Omental fat pad (tissue), 4 donors: ENCODE data around the gene CHCHD3. TPM values are rescaled to one million over a fixed set of nuclear protein-coding genes. Genes with fewer than 3 reads are reported as not detected.

ENCODE experiments used
- ATAC-seq: fragments of 150-250 bp; one replicate; pipeline ENCODE4 v1.9.1; 2016; ENCODE audit warnings: mild to moderate bottlenecking, moderate library complexity; ENCODE audit not compliant: low FRiP score
- DNase-seq: peaks from one replicate; pipeline ENCODE4 v3.0.0-alpha.2; 2019; ENCODE audit warnings: low spot score
- total RNA-seq, 4 donors: library from RNA; depleted of rRNA; stranded (reverse); fragments of >200 nt; gene quantifications; one replicate each; pipeline ENCODE4 v1.1.0, GENCODE V29; 2016
- TF ChIP-seq, protein P1 (sequence below), 3 donors: fragments of 450-650 bp; IDR thresholded peaks; one replicate each; pipeline ENCODE4 v1.5.1; 2016 to 2017; ENCODE audit warnings: antibody characterized with exemption in 3 of 3, mild to moderate bottlenecking in 3 of 3, moderate library complexity in 2 of 3

Gene CHCHD3
- total RNA-seq, 4 donors from 2014 or later: 53.0 to 63.1 (median 56.5) TPM

DNA sequence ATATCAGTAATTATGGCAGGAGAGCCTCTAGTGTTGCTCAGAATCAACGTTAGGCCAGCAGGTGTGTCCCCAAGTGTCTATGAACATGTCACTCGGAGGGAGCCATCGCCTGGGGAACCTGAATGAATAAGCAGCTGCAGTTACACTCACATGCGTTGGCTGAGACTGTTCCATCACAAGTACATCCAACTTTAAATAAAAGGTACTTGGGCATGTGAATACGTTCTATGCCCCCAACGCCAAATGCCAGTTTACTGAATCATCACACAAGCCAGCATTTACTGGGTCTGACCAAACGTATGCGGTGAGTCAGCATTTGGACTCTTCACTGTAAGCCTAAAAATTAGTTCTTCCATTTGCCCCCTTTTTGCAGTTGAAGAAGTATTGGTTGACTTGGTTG is 298.1 kb downstream of the CHCHD3 start:
- DNase-seq (no peak), ATAC-seq (no peak)
- TF ChIP-seq, protein P1, sequence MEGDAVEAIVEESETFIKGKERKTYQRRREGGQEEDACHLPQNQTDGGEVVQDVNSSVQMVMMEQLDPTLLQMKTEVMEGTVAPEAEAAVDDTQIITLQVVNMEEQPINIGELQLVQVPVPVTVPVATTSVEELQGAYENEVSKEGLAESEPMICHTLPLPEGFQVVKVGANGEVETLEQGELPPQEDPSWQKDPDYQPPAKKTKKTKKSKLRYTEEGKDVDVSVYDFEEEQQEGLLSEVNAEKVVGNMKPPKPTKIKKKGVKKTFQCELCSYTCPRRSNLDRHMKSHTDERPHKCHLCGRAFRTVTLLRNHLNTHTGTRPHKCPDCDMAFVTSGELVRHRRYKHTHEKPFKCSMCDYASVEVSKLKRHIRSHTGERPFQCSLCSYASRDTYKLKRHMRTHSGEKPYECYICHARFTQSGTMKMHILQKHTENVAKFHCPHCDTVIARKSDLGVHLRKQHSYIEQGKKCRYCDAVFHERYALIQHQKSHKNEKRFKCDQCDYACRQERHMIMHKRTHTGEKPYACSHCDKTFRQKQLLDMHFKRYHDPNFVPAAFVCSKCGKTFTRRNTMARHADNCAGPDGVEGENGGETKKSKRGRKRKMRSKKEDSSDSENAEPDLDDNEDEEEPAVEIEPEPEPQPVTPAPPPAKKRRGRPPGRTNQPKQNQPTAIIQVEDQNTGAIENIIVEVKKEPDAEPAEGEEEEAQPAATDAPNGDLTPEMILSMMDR (IDR thresholded peaks at IDR 0.05): no peak

DNA sequence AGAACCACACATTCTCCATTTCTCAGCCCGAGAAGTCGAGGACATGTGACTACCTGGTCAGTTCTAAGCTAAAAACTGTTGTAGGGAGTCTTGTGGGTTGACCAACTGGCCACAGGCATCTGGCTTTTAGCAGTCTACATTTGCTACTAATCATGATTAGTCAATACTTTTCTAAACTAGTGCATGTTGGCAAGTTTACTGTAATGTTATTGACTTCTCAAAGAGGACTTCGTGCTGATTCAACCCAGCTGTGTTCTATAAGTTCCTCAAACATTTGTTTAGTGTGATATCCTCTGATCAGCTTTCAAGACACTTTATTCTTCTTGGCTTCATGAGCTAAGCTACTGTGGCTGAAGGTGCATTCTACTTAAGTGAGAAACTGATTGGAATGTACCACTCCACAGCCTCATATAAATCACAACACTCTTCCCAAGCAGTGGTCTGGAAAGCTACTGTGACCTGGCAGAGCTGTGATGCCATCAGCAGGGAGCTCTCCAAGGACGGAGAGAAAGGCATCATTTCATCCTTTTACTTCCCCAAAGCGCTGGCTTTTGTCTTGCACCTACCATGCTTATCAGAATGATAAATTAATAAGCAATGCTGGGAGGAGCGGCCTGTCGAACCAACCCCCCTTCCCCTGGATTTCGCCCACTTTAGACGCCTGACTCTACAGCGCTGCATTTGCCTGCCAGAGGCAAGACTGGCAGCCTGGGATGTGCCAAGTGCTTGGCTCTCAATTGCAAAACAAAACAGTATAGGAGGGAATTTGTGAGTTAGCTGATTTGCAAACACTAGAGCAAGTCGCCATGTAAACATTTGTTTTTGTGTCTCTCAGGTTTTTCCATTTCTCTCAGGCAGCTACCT is 298.9 kb downstream of the CHCHD3 start:
- ATAC-seq: no peak
- TF ChIP-seq, protein P1 (IDR thresholded peaks at IDR 0.05): no peak
- no peak for DNase-seq

GRCh38 chr7:132780822-132781221 is 301.1 kb downstream of the CHCHD3 start:
- no peak for ATAC-seq
- DNase-seq: no peak
- TF ChIP-seq, protein P1 (IDR thresholded peaks at IDR 0.05): no peak

DNA sequence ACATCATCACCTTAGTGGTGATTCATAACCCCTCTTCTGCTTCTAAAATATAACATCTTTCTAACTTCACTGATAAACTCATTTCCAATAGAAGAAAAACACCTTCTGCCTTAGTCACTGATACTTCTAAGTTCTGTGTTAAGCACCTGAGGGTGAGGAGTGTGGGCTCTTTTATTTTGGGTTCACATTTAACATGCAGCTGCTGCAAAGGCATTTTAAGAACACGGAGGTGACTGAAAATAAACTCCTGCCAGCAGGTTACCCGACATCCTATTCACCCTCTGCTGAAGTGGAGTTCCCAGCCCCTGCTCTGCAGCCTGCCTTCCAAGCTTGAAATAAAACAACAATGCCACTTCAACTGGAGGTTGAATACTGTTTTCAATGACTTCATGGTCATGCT is 302.7 kb downstream of the CHCHD3 start:
- DNase-seq (no peak), ATAC-seq (no peak)
- TF ChIP-seq, protein P1 (IDR thresholded peaks at IDR 0.05): no peak

GRCh38 chr7:132778761-132779160 is 303.1 kb downstream of the CHCHD3 start:
- ATAC-seq (no peak), DNase-seq (no peak)
- TF ChIP-seq, protein P1 (IDR thresholded peaks at IDR 0.05): no peak

DNA sequence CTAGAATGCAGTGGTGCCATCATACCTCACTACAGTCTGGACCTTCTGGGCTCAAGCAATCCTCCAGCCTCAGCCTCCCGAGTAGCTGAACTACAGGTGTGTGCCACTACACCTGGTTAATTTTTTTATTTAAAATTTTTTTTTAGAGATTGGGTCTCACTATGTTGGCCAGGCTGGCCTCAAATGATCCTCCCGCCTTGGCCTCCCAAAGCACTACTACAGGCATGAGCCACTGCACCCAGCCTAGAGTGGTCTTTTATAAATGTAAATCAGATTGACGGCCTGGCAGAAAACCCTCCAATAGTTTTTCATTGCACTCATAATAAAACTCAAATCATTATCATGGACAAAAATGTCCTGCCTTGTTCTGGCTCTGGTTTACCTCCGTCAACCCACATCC is 303.9 kb downstream of the CHCHD3 start:
- DNase-seq (no peak), ATAC-seq (no peak)
- TF ChIP-seq, protein P1 (IDR thresholded peaks at IDR 0.05): no peak

GRCh38 chr7:132777414-132777813 is 304.5 kb downstream of the CHCHD3 start:
- TF ChIP-seq, protein P1 (IDR thresholded peaks at IDR 0.05): no peak
- no peak for ATAC-seq
- DNase-seq: no peak
